ENCODE measurements around the gene FRY.

The FRY gene

GRCh38 chr13:32266130-32266529 is 234.6 kb downstream of the FRY start:
- H3K4me1 Mint-ChIP-seq: no peaks in the 10 kb centered on the region
- no peaks in the 10 kb centered on the region for H3K9me3 Mint-ChIP-seq
- H3K36me3 Mint-ChIP-seq: no peaks in the 10 kb centered on the region
- H3K4me3 Mint-ChIP-seq: no peak overlapping the region
- H3K27me3 Mint-ChIP-seq: no peaks in the 10 kb centered on the region
- no peak overlapping the region for H3K27ac Mint-ChIP-seq

GRCh38 chr13:32267836-32268439 is 236.4 kb downstream of the FRY start:
- Mint-ChIP-seq H3K4me3 (no peak overlapping the region), H3K27ac (peak overlapping the region; percentile 2), H3K36me3 (peaks cover 2% of the 10 kb centered on the region), H3K27me3 (no peaks in the 10 kb centered on the region), H3K9me3 (no peaks in the 10 kb centered on the region), H3K4me1 (no peaks in the 10 kb centered on the region)

DNA sequence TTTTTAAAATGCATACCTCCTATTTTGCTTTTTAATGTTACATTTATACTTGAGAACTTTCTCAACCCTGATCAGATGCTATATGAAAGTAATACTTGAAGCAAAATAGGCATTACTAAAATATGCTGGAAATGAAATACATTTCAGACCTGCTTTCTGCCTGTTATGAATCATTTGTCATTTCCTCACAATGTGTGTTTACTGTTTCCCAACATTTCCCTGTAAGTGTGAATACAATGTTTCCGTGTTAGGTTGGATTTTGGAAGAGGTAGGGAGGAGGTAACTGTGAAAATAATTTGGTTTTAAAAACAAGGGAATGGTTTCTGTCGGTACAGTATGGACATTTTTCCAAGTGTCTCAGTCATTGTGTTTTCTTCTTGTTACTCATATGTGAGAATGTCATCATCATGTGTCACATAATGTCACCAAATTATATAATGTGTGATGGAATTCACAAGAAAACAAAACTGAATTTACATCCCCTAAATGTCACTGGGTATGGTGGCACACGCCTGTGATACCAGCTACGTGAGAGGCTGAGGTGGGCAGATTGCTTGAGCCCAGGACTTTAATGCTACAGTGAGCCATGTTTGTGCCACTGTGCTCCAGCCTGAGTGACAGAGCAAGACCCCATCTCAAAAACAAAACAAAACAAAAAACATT is 240.6 kb downstream of the FRY start:
- no peaks in the 10 kb centered on the region for H3K4me1 Mint-ChIP-seq
- H3K27me3 Mint-ChIP-seq: no peaks in the 10 kb centered on the region
- no peak overlapping the region for H3K27ac Mint-ChIP-seq
- no peak overlapping the region for H3K4me3 Mint-ChIP-seq
- H3K9me3 Mint-ChIP-seq: no peaks in the 10 kb centered on the region
- H3K36me3 Mint-ChIP-seq: peaks cover 2% of the 10 kb centered on the region

- no peak overlapping the region for H3K27ac Mint-ChIP-seq
- no peaks in the 10 kb centered on the region for H3K27me3 Mint-ChIP-seq
- H3K4me1 Mint-ChIP-seq: no peaks in the 10 kb centered on the region
- H3K4me3 Mint-ChIP-seq: no peak overlapping the region
- no peaks in the 10 kb centered on the region for H3K9me3 Mint-ChIP-seq
- H3K36me3 Mint-ChIP-seq: no peaks in the 10 kb centered on the region
Measured at GRCh38 chr13:32277839-32278238, 246.3 kb downstream of the FRY start.

DNA sequence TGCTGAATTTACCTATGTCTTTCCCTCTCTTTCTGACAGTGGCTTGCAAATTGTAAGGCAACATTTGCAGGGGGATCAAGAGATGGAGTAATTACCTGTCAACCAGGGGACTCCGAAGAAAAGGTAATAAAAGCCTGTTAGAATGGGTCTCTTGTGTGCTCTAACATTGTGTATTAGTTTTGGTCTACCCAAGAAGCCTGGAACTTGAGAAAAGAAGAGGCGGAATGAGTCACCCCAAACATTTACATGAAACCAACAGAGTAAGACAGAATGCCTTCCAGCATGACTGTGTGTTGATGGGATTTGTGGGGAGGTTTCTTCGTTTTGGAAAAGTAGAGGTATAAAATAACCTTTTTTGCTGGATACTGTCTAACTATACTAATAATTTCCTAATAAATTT is 246.9 kb downstream of the FRY start:
- H3K36me3 Mint-ChIP-seq: no peaks in the 10 kb centered on the region
- no peaks in the 10 kb centered on the region for H3K27me3 Mint-ChIP-seq
- H3K9me3 Mint-ChIP-seq: no peaks in the 10 kb centered on the region
- H3K4me3 Mint-ChIP-seq: no peak overlapping the region
- H3K4me1 Mint-ChIP-seq: no peaks in the 10 kb centered on the region
- no peak overlapping the region for H3K27ac Mint-ChIP-seq

GRCh38 chr13:32281096-32281495 is 249.5 kb downstream of the FRY start:
- Mint-ChIP-seq H3K4me1 (no peaks in the 10 kb centered on the region), H3K9me3 (no peaks in the 10 kb centered on the region), H3K27ac (no peak overlapping the region), H3K36me3 (no peaks in the 10 kb centered on the region), H3K27me3 (no peaks in the 10 kb centered on the region), H3K4me3 (no peak overlapping the region)

GRCh38 chr13:32282096-32282711 is 250.6 kb downstream of the FRY start:
- Mint-ChIP-seq H3K36me3 (no peaks in the 10 kb centered on the region), H3K4me3 (no peak overlapping the region), H3K27ac (no peak overlapping the region), H3K4me1 (no peaks in the 10 kb centered on the region), H3K27me3 (no peaks in the 10 kb centered on the region), H3K9me3 (no peaks in the 10 kb centered on the region)

GRCh38 chr13:32284927-32285632 is 253.5 kb downstream of the FRY start:
- H3K27me3 Mint-ChIP-seq: no peaks in the 10 kb centered on the region
- no peaks in the 10 kb centered on the region for H3K4me1 Mint-ChIP-seq
- no peaks in the 10 kb centered on the region for H3K36me3 Mint-ChIP-seq
- no peaks in the 10 kb centered on the region for H3K9me3 Mint-ChIP-seq
- H3K4me3 Mint-ChIP-seq: no peak overlapping the region
- no peak overlapping the region for H3K27ac Mint-ChIP-seq

- H3K27ac Mint-ChIP-seq: no peak overlapping the region
- H3K4me3 Mint-ChIP-seq: no peak overlapping the region
- no peaks in the 10 kb centered on the region for H3K9me3 Mint-ChIP-seq
- H3K27me3 Mint-ChIP-seq: no peaks in the 10 kb centered on the region
- H3K4me1 Mint-ChIP-seq: no peaks in the 10 kb centered on the region
- no peaks in the 10 kb centered on the region for H3K36me3 Mint-ChIP-seq
Measured at GRCh38 chr13:32285633-32285965, 254.0 kb downstream of the FRY start.

DNA sequence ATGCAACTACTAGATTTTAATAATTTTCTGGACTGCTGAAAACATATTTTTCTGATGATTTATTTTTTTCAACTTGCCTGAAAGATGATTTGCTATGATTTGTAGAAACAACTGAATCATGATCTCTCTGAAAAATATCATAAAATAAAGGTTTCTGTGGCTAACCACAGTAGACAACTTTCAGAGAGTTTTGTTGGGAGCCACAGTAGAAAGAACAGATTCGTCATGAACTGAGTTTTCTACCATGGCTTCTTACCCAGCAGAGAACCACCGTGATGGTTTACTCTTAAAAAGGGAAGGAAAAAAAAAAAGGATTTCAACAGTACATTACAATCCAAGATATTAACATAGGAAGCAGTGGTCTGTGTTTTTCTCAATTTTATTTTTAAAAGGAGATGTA is 265.6 kb downstream of the FRY start:
- H3K36me3 Mint-ChIP-seq: no peaks in the 10 kb centered on the region

DNA sequence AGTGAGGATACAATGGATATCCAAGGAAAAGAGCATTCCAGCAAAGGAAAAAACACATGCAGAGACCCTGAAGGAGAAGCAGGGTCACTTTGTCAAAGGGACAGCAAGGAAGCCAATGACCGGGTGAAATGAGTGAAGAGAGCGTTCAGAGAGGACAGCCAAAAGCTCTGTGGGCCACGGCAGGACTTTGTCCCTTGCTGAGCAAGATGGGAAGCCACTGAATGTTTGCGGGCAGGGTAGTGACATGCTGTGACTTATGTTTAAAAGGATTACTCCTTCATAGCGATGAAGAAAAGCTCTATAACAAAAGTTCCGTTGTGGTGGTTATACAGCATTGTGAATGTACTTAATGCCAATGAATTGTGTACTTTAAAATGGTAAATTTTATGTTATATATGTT is 267.1 kb downstream of the FRY start:
- Mint-ChIP-seq H3K27ac (no peak overlapping the region), H3K9me3 (no peaks in the 10 kb centered on the region), H3K4me1 (peaks cover 4% of the 10 kb centered on the region), H3K4me3 (no peak overlapping the region), H3K36me3 (no peaks in the 10 kb centered on the region), H3K27me3 (peaks cover 6% of the 10 kb centered on the region)

More for the DNA sequence above, 265.6 kb downstream of the FRY start:
- no peak overlapping the region for H3K27ac Mint-ChIP-seq
- H3K27me3 Mint-ChIP-seq: peaks cover 6% of the 10 kb centered on the region
- peaks cover 4% of the 10 kb centered on the region for H3K4me1 Mint-ChIP-seq
- no peak overlapping the region for H3K4me3 Mint-ChIP-seq
- H3K9me3 Mint-ChIP-seq: no peaks in the 10 kb centered on the region

DNA sequence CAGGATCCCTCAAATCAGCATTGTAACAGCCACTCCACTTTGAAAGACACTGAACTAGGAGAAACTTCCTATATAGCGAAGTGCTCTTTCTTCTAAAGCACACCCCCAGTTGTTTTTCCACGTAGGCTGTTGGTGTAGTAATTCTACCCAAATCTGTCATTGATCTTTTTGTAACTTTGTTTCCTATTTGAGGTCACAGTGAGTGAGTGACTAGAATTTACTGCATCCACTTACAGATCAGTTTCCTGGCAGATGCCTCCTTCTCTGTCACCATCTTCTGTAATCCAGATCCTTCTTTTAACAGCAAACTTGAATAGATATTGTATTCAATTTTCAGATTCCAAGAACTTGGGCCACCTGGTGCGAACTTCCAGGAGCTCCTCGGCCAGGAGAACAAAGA is 268.3 kb downstream of the FRY start:
- Mint-ChIP-seq H3K36me3 (no peaks in the 10 kb centered on the region), H3K4me1 (peaks cover 4% of the 10 kb centered on the region), H3K27ac (no peak overlapping the region), H3K27me3 (peaks cover 6% of the 10 kb centered on the region), H3K9me3 (no peaks in the 10 kb centered on the region), H3K4me3 (no peak overlapping the region)

DNA sequence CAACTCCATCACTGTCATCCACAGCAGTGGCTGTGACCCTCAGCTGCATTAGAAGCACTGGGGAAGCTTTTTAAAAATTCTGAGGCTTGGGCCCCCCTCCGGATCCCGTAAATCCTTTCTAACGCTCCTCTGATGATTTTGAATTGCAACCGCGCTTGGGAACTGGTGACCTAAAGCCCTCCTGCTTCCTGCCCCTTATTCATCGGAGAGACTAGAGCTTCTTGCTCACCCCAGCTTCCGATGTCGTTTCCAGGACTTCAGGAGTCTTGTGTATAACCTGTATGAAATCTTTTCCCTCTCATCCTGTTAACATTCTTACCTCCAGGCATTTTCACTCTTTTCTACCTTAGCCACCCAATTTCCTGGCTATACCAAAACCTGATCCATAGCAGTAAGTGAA is 268.8 kb downstream of the FRY start:
- Mint-ChIP-seq H3K9me3 (no peaks in the 10 kb centered on the region), H3K4me3 (no peak overlapping the region), H3K27ac (no peak overlapping the region), H3K4me1 (peaks cover 4% of the 10 kb centered on the region), H3K27me3 (peaks cover 6% of the 10 kb centered on the region), H3K36me3 (no peaks in the 10 kb centered on the region)

GRCh38 chr13:32300920-32301319 is 269.3 kb downstream of the FRY start:
- Mint-ChIP-seq H3K4me3 (no peak overlapping the region), H3K4me1 (peaks cover 4% of the 10 kb centered on the region), H3K36me3 (no peaks in the 10 kb centered on the region), H3K27me3 (peaks cover 6% of the 10 kb centered on the region), H3K27ac (no peak overlapping the region), H3K9me3 (no peaks in the 10 kb centered on the region)

- Mint-ChIP-seq H3K4me3 (no peak overlapping the region), H3K9me3 (no peaks in the 10 kb centered on the region), H3K4me1 (peaks cover 4% of the 10 kb centered on the region), H3K27ac (no peak overlapping the region), H3K27me3 (peaks cover 7% of the 10 kb centered on the region), H3K36me3 (no peaks in the 10 kb centered on the region)
Measured at GRCh38 chr13:32302461-32302860, 270.9 kb downstream of the FRY start.

DNA sequence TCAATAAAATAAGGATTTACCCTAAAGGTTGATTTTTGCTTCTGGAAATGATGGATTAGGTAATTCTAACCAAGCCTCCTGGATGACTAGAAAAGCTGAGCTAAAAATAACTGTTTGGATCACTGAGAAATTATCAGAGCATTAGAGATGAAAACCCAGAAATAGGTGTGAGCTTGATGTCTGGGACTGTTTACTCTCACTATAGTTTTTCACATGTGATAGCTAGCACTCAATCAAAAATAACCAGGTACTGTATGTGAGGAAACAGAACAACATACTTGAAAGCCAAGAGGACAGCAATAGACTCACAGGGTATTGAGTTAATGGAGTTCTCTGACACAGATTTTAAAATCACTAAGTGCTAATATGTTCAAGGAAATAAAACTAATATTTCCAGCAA is 274.1 kb downstream of the FRY start:
- Mint-ChIP-seq H3K4me1 (peaks cover 14% of the 10 kb centered on the region), H3K4me3 (no peak overlapping the region), H3K27ac (no peak overlapping the region), H3K36me3 (no peaks in the 10 kb centered on the region), H3K9me3 (no peaks in the 10 kb centered on the region), H3K27me3 (peaks cover 1% of the 10 kb centered on the region)
